A549 (cell line): ENCODE results near the gene NFE2.

Experiments used
- BHLHE40 ChIP-seq: IDR thresholded peaks from 2 replicates; pipeline ENCODE4 v1.6.1; 2012; ENCODE audit warnings: low read depth, low read length, inconsistent platforms
- CTCF ChIP-seq: fragments of >200 bp; sonication (Bioruptor Twin); formaldehyde crosslinking; IDR thresholded peaks from 3 replicates; pipeline ENCODE4 v1.5.1; 2016

- TF ChIP-seq BHLHE40 (no peak), CTCF (no peak)
These were observed 38.4 kb downstream of the NFE2 start for GRCh38 chr12:54262403-54262925.
